Measurements from ENCODE around the gene RAB27A.

RAB27A gene

DNA sequence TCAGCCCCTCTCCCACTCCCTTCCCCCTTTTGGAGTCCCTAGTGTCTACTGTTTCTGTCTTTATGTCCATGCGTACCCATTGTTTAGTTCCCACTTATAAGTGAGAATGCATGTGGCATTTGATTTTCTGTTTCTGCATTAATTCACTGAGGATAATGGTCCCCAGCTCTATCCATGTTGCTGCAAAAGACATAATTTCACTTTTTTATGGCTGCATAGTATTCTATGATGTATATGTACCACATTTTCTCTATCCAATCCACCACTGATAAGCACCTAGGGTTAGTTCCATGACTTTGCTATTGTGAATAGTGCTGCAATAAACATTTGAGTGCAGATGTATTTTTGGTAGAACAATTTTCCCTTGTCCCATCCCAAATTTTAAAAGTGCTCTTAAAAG is 58.7 kb downstream of the RAB27A start:
- DNase-seq (ENCODE audit: insufficient read length, low spot score) (no peak), FAIRE-seq (no peak)

DNA sequence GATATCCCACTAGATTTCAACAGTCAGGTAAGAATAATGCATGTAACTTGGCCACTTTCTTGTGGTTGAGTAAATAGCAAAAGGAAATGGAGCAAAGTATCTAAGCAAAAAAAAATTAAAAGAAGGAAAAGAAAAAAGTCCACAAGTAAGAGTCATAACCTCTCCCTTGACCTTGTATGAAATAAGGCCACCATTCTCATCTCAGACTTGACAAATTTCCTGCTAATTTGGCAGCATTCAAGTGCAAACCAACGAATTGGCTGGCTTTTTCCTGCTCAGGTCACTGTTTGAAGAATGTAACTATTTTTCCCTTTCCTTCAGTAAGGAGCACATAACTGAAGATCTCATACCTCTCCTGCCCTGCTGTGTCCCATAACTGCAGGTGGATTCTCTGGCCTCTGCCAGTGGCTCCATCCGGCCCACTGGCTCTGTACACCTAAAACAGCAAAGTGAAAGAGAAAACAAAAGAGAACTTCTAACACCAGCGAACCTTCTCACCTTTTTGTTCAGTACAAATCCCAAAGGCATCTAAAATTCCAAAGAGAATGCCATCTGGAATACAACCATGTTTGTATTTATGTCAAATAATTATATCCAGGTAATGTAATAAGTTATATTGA is 59.5 kb downstream of the RAB27A start:
- no peak for FAIRE-seq
- DNase-seq (ENCODE audit: insufficient read length, low spot score): no peak

DNA sequence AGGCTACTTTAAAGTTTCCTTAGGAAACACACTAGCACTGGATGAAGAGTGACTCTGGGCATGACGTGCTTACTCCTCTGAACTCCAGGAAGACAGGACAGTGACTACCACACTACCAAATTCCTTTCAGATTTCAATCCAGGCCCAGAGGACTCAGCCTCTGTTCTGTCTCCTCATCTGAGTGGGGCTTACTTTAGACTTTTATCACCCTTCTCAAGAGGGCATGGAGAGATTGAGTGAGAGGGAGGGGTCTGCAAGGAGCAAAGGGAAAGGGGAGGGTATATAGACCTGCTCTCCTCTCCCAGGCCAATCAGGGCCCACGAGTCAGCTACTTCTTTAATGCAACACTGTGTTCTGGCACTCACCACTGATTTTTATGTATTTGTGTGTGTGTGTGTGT is 63.5 kb downstream of the RAB27A start:
- no peak for FAIRE-seq
- no peak for DNase-seq (ENCODE audit: insufficient read length, low spot score)

DNA sequence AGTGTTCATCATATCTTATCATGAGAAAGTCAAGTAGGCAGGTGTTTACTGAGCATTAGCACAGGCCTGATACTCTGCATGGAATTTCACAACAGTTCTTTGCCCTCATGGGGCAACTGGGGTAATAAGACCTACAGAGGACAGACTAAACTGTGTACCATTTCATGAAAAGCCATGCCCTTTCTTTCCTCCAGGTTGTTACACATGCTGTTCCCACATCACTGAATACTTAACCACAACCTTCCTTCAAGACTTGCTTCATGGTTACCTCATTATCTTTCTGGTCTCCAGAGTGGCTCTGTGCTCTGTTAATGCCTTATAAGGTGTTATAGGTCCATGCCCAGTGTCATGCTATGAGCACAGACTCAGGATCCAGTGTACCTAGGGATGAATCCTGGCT is 64.7 kb downstream of the RAB27A start:
- DNase-seq (ENCODE audit: insufficient read length, low spot score) (no peak), FAIRE-seq (no peak)

DNA sequence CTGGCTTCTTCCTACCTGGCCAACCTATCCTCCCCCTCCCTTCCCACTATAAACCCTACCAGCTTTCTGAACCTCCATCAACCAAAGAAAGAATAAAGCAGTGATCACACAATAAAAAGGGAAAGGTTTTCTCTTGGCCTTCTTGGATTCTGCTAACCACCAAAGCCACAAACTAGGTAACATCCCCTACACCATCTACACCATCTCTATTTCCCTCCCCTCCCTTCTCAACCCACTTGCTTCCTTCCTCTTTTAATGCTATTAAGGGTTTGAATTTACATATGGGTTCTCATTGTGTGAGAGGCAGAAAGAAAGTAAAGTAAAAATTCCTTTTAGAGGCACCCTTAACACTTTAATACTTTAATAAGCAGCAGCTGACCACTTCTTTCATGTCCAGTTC is 67.0 kb downstream of the RAB27A start:
- DNase-seq (ENCODE audit: insufficient read length, low spot score) (no peak), FAIRE-seq (no peak)

DNA sequence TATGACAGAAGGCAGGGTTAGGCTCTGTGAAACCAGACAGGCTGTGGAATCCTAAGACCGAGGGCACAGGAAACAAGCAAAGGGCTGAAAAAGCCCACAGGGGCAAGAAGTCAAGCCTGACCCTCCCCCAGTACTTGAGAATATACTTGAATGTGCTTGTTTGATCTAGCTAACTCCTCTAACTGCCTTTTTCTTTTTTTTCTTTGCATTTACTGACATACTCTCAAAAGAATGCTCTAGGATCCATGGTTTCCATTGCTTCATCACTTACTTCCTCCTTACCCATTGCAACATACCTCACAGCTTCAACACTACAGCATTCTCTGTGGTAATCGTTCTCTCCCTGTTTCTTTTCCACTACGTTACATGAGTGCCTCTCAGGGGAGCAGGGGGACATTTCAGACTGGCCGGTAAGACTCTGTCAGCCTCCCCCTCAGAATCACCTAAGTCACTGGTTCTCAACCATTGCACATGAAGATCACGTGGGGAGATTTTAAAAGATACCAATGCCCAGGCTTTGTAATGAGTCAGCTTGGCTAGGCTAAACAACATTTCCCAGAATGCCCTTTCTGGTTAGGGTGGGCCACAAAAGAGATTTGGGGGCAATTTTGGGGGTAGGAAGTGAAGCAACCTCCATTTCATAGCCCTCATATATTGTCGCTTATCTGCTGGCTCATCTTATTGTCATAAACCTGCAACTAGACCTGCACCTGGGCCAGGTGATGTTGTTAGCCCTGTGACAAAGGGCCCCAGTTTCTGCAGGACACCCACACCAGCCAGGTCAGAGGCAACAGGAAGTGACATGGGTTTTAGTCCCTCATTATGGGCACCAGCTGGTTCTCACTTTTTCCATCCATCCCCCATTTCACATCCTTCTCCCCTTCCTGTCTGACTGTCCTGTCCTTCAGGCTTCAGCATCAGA is 68.3 kb downstream of the RAB27A start:
- DNase-seq (ENCODE audit: insufficient read length, low spot score) (peak; percentile 65), FAIRE-seq (peak; percentile 72)

DNA sequence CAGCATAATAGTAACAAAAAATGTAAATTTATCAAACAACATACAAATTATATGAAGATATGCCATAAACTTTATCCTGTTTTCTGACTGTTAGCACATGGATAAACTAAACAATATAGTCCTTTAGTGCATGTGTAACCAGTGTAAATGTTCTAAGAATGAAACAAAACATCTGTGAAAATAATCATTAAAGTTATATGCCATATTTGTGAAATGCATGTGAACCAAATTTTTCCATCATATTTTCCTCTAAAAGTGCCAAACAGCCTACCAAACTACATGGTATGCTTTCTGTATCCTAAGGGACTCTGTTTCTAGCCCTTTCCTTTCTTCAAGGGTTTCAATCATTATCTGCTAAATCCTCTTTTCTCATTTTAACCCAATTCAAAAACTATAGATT is 69.0 kb downstream of the RAB27A start:
- DNase-seq (ENCODE audit: insufficient read length, low spot score) (no peak), FAIRE-seq (no peak)

DNA sequence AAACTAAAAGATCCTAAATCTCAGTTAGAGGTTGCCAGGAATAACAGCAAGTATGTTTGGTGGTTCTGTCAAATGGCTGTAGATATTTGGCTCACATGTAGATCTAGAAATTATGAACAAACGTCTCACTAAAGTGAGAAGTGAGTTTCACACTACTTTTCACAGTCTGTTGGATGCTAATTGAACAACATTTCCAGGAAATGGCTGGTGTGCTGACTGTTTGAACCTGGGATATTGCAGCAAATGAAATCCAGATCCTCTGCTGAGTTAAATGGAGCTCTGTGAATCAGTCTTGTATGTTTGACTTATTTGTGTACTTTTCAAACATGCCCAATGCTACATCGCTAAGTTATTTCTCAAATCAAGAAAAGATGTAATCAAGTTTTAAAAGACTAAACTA is 71.6 kb downstream of the RAB27A start:
- no peak for FAIRE-seq
- DNase-seq (ENCODE audit: insufficient read length, low spot score): no peak

DNA sequence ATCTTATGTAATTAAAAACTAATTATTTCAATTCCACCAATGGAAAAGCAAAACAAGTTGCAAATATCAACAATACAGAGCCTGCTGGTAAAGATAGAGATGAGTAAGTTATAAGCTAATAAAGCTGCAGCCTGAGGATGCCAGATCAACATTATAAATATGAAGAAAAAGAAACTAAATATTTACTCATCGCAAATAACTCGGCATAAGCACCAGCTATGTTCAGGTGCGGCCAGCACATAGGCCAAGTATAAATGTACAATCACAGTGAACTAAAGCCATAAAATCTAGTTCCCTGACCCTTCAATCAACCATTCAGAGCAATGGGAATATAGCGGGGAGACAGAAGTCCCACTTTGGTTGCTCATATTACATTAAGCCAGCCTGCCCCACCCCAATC is 85.1 kb downstream of the RAB27A start:
- DNase-seq (ENCODE audit: insufficient read length, low spot score) (no peak), FAIRE-seq (no peak)

DNA sequence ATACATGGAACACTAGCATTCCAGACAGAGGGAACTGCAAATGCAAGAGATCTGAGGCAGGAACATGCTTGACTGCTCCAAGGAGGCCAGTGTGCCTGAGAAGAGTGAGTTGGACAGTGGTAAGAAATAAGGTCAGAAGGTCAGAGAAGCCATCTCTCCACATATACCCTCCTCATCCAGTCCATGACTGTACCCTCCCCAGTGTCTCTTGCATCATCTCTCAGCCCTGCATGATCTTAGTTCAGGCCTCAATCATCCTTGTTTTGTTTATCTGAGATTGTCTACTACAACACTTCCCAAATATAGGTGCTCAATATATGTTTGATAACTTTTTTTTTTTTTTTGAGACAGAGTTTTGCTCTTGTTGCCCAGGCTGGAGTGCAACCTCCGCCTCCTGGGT is 87.4 kb downstream of the RAB27A start:
- no peak for DNase-seq (ENCODE audit: insufficient read length, low spot score)
- no peak for FAIRE-seq

DNA sequence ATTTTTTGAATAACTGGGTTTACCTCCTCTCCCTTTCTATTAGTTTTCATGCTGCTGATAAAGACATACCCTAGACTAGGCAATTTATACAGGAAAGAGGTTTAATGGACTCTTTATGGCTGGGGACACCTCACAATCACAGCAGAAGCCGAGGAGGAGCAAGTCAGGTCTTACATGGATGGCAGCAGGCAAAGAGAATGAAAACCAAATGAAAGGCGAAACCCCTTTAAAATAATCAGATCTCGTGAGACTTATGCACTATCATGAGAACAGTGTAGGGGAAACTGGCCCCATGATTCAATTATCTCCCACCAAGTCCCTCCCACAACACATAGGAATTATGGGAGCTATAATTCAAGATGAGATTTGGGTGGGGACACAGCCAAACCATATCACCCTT is 90.9 kb downstream of the RAB27A start:
- FAIRE-seq (no peak), DNase-seq (ENCODE audit: insufficient read length, low spot score) (no peak)

DNA sequence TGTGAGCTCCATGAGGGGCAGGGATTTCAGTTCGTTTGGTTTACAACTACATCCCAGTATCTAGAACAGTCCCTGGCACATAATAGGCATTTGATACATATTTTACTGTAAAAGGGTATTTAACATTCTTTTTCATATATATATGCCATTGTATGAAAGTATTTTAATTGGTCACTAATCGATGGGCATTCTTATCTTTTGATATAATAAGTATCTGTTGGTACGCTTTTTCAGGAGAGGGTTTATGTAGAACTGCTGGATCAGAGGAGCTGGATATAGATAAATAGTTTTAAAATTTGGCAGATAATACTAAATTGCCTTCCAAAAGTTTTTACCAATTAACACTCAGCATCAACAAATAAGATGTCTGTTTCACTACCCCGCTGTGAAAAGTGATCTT is 91.9 kb downstream of the RAB27A start:
- FAIRE-seq (no peak), DNase-seq (ENCODE audit: insufficient read length, low spot score) (no peak)

DNA sequence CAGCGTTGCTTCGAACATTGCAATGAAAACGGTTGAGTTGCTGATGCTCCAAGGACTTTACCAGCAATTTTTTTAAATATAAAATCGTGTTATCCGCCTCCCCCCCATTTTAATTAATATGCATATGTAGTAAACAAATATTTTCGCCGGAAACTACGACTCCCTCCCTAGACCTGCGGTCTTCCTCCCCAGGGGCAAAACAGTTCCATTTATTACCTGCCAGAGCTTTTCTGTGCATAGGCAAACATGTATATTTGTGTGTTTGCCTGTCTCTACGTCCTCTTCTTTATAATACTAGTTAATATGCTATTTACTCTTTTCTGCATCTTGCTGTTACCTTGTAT is 92.3 kb downstream of the RAB27A start:
- no peak for FAIRE-seq
- DNase-seq (ENCODE audit: insufficient read length, low spot score): no peak

DNA sequence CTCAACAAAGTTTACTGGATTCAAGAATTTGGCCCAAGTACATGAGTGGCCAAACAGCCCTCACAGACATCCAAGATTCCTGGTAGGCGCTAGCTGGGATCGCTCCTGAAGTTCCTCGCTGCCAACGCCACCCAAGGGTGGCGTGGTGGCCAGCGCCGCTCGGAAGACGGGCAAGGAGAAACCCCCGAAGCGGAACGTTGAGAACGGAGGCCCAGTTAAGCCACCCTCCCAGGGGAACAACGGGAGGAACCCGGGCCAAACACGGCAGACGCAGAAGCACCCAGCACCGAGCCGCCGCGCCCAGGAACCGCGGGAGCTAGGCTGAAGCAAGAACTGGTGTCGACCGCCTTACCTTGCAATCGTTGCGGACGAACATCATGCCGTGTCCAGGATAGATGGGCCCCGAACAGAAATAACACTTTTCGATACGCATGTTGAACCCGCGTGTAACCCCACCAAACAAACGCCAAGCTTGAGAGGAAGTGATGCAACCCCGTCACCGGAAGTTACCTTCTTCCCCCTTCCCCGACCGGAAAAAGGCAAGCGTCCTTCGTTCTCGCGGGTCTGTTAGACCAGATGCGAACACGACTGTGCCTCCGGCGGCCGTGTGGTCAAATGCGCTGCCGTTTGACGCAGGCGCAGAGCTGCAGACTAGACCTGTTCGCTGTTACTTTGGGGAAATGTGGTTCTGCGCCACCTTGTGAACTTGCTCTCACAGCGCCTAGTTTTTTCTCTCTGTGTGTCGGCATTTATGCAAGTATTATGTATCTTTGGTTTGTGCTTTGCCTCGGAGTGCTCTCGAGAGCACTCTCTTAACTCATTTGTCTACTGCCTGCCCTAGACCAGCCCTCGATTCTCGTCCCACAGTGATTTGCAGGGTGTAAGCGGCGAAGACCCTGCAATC is 92.9 kb downstream of the RAB27A start, which contains the start of gene RSL24D1:
TSS of gene RSL24D1 (minus strand) at position 484 of the 904 bp plus-strand sequence. CDS start at position 433, 51 bp downstream.
- peak; percentile 99 for FAIRE-seq
- DNase-seq (ENCODE audit: insufficient read length, low spot score): peak; percentile 95

DNA sequence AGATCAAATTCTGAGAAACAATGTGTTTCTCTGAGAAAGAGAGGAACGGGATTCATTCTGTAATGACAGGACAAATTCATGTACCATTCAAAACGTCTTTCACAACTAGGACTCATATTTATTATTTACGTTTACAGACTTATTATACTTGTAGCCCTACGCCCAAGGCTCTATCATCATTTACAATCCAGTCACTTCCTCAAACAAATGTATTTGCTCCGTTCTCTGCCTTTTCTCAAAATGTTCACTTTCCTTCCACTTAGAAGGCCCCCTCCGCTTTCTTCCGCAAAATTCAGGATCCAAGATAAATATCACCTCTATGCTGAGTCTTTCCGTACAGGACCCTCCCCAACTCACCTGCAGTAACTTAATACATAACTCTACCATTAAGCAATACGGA is 93.6 kb downstream of the RAB27A start:
- DNase-seq (ENCODE audit: insufficient read length, low spot score): no peak
- FAIRE-seq: no peak

DNA sequence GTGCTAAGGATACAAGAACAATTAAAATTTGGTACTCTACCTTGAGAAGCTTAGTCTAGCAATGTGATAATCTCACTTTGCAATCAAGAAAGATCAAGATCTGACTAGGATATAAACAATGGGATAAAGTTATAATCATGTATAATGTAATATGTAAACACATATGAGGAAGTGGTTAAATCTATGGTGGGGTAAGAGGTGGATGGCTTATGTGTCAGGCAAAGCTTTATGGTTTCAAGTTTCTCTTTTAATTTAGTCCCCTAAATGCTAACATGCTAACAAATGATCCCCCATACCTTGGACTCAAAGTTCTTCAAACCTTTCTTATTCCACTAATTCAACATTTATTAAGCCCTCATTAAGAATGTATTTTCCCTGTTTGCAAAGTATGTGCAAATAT is 95.4 kb downstream of the RAB27A start:
- FAIRE-seq: no peak
- DNase-seq (ENCODE audit: insufficient read length, low spot score): no peak

DNA sequence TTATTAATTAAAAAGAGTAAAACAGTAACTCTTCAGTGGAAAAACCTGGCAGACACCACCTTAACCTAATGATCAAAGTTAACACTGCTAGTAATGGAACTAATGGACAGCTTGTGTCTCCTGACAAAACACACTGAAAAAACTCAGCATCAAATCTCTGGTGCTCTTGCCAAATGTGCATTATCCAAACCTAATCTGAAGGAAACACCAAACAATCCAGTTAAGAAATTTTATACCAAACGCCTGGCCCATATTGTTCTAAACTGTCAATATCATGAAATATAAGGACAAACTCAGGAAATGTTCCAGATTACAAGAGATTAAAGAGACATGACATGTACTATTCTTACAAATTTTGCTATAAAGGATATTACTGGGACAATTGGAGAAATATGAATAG is 103.3 kb downstream of the RAB27A start:
- DNase-seq (ENCODE audit: insufficient read length, low spot score): no peak
- FAIRE-seq: no peak

DNA sequence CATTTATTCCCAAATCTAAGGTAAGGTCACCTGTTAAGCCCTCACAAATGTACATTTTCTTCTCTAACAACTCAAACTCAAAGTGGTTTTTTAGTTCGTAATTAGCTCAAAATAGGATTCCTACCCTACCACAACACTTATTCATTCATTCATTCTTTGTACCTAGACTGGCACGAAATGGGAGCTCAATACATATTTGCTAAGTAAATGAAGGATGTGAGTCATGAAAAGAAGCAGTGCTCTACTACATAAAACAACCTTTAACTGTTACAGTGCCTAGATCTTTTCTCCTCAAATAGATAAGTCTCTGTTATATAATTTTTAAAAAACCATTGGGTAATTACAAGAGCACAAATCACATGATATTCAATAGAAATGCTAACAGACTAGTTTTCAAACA is 105.9 kb downstream of the RAB27A start:
- no peak for FAIRE-seq
- DNase-seq (ENCODE audit: insufficient read length, low spot score): no peak

DNA sequence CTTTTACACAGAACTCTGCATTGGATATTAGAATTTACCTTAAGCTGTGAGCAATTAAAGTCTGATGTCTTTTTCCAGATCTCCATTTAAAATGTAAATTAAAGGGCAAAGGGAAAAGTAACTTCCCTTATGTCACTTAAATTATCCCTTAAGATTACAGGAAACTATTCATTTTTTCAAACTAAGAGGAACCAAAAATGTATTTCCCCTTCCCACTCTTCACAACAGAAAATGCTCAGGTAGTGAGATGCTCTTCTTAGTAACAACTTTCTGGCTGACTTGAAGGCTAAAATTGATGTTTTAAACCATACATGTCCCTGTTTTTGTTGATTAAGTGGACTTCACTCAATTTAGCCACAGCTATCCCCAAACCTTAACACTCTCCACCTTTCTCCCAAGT is 110.5 kb downstream of the RAB27A start:
- FAIRE-seq (no peak), DNase-seq (ENCODE audit: insufficient read length, low spot score) (no peak)

DNA sequence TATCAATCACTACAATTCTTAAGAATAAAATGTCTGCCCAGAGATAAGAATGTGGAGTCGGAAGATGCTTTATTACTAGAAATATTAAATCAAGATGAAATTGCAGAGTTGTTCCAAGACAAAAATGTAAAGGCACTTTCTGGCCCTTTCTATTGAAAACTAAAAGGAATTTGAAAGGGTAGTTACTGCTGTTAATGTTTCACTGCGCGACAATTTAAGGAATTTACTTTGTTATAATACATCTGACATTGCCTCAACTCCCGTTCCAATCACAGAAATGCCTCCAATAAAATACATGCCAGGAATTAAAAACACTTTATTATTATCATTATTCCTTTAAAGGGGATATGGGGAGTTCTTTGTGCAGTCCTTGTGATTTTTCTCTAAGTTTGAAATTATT is 119.3 kb downstream of the RAB27A start:
- FAIRE-seq: no peak

DNA sequence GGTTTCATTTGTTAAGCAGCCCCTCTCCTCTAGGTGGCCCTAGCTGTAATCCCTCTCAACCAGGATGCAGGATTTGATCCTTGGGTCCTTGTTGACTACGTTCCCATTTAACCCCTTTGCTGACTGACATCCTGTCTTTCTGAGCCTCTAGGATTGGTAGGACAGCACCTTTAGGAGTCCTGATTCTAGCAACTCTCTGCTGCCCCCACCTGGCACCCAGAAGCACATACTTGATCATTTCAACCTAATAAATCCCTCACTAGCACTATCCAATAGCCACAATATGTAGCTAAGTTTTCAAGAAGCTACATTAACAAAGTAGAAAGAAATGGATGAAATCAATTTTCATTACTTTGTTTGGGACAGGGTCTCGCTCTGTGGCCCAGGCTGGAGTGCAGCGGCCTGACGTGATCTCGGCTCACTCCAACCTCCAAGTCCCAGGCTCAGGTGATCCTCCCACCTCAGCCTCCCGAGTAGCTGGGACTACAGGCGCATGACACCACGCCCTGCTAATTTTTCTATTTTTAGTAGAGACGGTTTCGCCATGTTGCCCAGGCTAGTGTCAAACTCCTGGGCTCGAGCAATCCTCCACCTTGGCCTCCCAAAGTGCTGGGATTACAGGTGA is 121.2 kb downstream of the RAB27A start:
- peak; percentile 64 for DNase-seq (ENCODE audit: insufficient read length, low spot score)
- FAIRE-seq: no peak

More for the DNA sequence above, 119.3 kb downstream of the RAB27A start:
- DNase-seq (ENCODE audit: insufficient read length, low spot score): no peak

Data from HTR-8/SVneo (cell line).